GM23248 (cell line): ENCODE data around the gene ABHD12B.

Experiments used
- EZH2 ChIP-seq: fragments of 200-600 bp; sonication (generic); IDR thresholded peaks from 2 replicates; pipeline ENCODE4 v1.6.1; 2018; ENCODE audit warnings: antibody characterized with exemption, mild to moderate bottlenecking; ENCODE audit not compliant: insufficient read depth, poor library complexity, severe bottlenecking
- EZH2phosphoT487 ChIP-seq: fragments of 200-600 bp; sonication (generic); IDR thresholded peaks from 2 replicates; pipeline ENCODE4 v1.6.1; 2018; ENCODE audit warnings: antibody characterized with exemption, moderate library complexity, mild to moderate bottlenecking, low read depth; ENCODE audit not compliant: insufficient read depth

- no peak for TF ChIP-seq EZH2
- TF ChIP-seq EZH2phosphoT487, result no peak
Measured at GRCh38 chr14:50853891-50854290, 18.0 kb upstream of the ABHD12B start.
